HEK293T (cell line): ENCODE data around the gene CTCFL.

ENCODE experiments used
- CTCF ChIA-PET: fragments of 350-600 bp; formaldehyde crosslinking; extraction: SDS; loops from one replicate; lab custom pipeline; 2021; ENCODE audit warnings: antibody characterized with exemption, inconsistent platforms; lab: Yijun Ruan, JAX
- POLR2A ChIA-PET: fragments of 350-600 bp; formaldehyde crosslinking; extraction: SDS; loops from one replicate; lab custom pipeline; 2020; ENCODE audit warnings: antibody characterized with exemption, inconsistent platforms; lab: Yijun Ruan, JAX
- DNase-seq: peaks from one replicate; pipeline ENCODE4 v3.0.0; 2012; ENCODE audit warnings: mixed read lengths; ENCODE audit errors: extremely low spot score
- ARNT ChIP-seq: fragments of 450-650 bp; IDR thresholded peaks from 2 replicates; pipeline ENCODE4 v1.6.1; 2017; ENCODE audit warnings: mild to moderate bottlenecking
- BHLHE40 ChIP-seq: fragments of 450-650 bp; IDR thresholded peaks from 2 replicates; pipeline ENCODE4 v1.6.1; 2016; ENCODE audit warnings: mild to moderate bottlenecking, moderate library complexity, borderline replicate concordance
- CTBP1 ChIP-seq: fragments of 450-650 bp; IDR thresholded peaks from 2 replicates; pipeline ENCODE4 v1.6.1; 2016; ENCODE audit warnings: borderline replicate concordance
- ELF4 ChIP-seq: fragments of 450-650 bp; IDR thresholded peaks from 2 replicates; pipeline ENCODE4 v1.6.1; 2017; ENCODE audit warnings: antibody characterized with exemption
- FOXA1 ChIP-seq: fragments of 450-650 bp; IDR thresholded peaks from 2 replicates; pipeline ENCODE4 v1.6.1; 2016; ENCODE audit warnings: mild to moderate bottlenecking
- FOXK2 ChIP-seq: fragments of 450-650 bp; IDR thresholded peaks from 2 replicates; pipeline ENCODE4 v1.6.1; 2016; ENCODE audit warnings: mild to moderate bottlenecking
- FOXM1 ChIP-seq: fragments of 450-650 bp; IDR thresholded peaks from 2 replicates; pipeline ENCODE4 v1.6.1; 2017; ENCODE audit warnings: mild to moderate bottlenecking, borderline replicate concordance
- HDGF ChIP-seq: fragments of 450-650 bp; IDR thresholded peaks from 2 replicates; pipeline ENCODE4 v1.6.1; 2017; ENCODE audit warnings: antibody characterized with exemption, borderline replicate concordance
- L3MBTL2 ChIP-seq: fragments of 450-650 bp; conservative IDR thresholded peaks from 2 replicates; pipeline ENCODE4 v1.6.1; 2016; ENCODE audit warnings: mild to moderate bottlenecking
- LEF1 ChIP-seq: fragments of 450-650 bp; IDR thresholded peaks from 2 replicates; pipeline ENCODE4 v1.6.1; 2017; ENCODE audit warnings: mild to moderate bottlenecking, borderline replicate concordance
- NFRKB ChIP-seq: fragments of 450-650 bp; IDR thresholded peaks from 2 replicates; pipeline ENCODE4 v1.6.1; 2016; ENCODE audit warnings: mild to moderate bottlenecking, moderate library complexity
- SP1 ChIP-seq: fragments of 450-650 bp; IDR thresholded peaks from 2 replicates; pipeline ENCODE4 v1.6.1; 2017
- SUZ12 ChIP-seq: fragments of 450-650 bp; IDR thresholded peaks from 2 replicates; pipeline ENCODE4 v1.6.1; 2016; ENCODE audit warnings: mild to moderate bottlenecking
- TARDBP ChIP-seq: fragments of 450-650 bp; IDR thresholded peaks from 2 replicates; pipeline ENCODE4 v1.6.1; 2016
- ZNF384 ChIP-seq: fragments of 450-650 bp; IDR thresholded peaks from 2 replicates; pipeline ENCODE4 v1.6.1; 2016
- TF ChIP-seq, protein P1 (sequence below): fragments of 450-650 bp; IDR thresholded peaks from 2 replicates; pipeline ENCODE4 v1.6.1; 2016

CTCFL gene

DNA sequence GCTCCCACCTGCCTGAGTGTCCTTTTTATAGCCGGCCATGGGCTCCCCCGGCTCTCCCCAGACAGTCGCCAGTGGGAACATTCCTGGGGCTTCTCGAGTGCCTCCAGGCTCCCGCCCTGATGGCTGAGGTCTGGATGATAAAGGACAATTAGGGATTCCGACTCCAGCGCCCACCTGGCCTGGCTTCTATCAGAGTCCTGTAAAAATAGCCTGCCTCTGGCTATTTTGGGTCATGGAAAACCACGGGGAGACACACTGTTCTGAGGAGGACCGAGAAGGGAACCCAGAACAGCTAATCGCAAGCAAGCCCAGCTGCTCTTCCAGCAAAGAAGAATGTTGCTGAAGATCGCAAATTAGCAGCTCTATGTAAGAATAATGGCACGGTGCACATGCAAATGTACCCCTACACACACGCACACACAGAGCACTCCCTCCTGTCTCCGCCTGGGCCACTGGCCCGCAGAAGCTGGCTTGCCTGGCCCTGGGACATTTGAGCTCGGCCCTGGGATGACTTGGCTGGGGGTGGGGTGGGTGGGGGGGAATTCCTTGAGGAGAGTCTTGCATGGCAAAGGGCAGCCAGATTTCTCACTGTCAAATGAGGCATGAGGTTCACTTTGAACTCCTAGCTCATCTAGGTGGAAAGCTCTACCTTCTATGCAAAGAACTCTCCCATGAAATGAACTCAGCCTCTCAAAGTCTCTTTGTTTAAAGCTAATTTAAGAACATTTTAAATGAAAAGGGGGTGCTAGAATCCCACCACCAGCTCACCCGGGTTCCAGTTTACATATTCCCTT, 55.3 kb downstream of the CTCFL start:
- DNase-seq = no peak
- CTCF ChIA-PET = no interaction called here
- POLR2A ChIA-PET = no interaction called here
- no peak for TF ChIP-seq HDGF
- no peak for TF ChIP-seq BHLHE40
- no peak for TF ChIP-seq FOXA1
- TF ChIP-seq ARNT = no peak
- TF ChIP-seq NFRKB = no peak
- TF ChIP-seq SP1 = no peak
- TF ChIP-seq LEF1 = no peak
- no peak for TF ChIP-seq ELF4
- TF ChIP-seq TARDBP = no peak
- TF ChIP-seq FOXM1 = no peak
- TF ChIP-seq FOXK2 = no peak

- CTCF ChIA-PET = no interaction called here
- no peak for DNase-seq
- TF ChIP-seq TARDBP (no peak), ARNT (no peak), CTBP1 (no peak), BHLHE40 (no peak), ELF4 (no peak), ZNF384 (no peak), L3MBTL2 (no peak), FOXA1 (no peak), NFRKB (no peak), LEF1 (no peak), FOXM1 (no peak), SP1 (no peak), FOXK2 (no peak), SUZ12 (no peak), HDGF (no peak)
- TF ChIP-seq, protein P1, sequence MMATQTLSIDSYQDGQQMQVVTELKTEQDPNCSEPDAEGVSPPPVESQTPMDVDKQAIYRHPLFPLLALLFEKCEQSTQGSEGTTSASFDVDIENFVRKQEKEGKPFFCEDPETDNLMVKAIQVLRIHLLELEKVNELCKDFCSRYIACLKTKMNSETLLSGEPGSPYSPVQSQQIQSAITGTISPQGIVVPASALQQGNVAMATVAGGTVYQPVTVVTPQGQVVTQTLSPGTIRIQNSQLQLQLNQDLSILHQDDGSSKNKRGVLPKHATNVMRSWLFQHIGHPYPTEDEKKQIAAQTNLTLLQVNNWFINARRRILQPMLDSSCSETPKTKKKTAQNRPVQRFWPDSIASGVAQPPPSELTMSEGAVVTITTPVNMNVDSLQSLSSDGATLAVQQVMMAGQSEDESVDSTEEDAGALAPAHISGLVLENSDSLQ = no peak
- POLR2A ChIA-PET = no interaction called here
Measured at GRCh38 chr20:57468523-57469417, 56.2 kb downstream of the CTCFL start.

DNA sequence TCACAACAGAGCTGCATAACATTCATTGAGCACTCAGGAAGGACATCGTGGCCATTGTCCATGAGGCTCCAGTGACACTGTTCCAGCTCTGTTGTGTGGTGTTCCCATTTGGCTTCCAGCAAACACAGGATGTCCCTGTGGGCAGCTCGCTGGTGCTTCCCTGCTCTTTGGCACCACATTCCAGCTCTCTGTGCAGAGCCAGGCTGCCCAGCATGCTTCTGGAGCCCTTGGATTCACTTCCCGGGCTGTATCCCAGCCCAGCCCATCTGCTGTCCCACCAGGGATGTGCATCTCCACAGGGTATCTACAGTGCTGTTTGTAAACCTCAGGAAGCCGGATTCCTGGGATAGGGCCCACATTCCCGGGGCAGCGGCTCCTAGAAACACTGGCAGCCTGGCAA, 57.2 kb downstream of the CTCFL start:
- no peak for DNase-seq
- TF ChIP-seq ZNF384 (no peak), FOXA1 (no peak), TARDBP (no peak), L3MBTL2 (no peak), LEF1 (no peak), CTBP1 (no peak), ARNT (no peak), ELF4 (no peak), FOXM1 (no peak), BHLHE40 (no peak), HDGF (no peak), FOXK2 (no peak), SP1 (no peak), SUZ12 (no peak), NFRKB (no peak)
- TF ChIP-seq, protein P1 = no peak
- ChIA-PET CTCF (no interaction called here), POLR2A (no interaction called here)

DNA sequence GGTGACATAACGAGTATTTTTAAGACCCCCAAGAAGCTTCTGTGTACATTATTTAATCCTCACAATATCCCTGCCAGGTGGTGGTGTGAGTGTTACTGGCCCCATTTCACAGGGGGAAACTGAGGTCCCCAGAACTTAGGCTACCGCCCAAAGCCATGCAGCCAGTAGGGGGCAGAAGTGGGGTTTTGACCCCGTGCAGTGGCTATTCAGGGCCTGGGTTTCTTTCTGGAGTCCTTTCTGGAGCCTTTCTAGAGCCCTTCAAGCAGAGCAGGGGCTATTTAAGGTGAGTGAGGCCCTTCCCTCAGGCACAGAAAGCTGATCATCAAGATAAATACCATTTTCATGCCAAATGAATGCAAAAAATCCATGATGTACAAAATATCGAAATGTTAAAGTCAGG, 59.0 kb downstream of the CTCFL start:
- ChIA-PET POLR2A (no interaction called here), CTCF (no interaction called here)
- no peak for DNase-seq
- peak; percentile 94 for TF ChIP-seq ARNT
- no peak for TF ChIP-seq ZNF384

GRCh38 chr20:57465486-57465885, 59.5 kb downstream of the CTCFL start:
- no peak for DNase-seq
- ChIA-PET POLR2A (no interaction called here), CTCF (interaction anchor here (1.3 kb wide), 1 partner anchor 8 kb away, joined by 3 read pairs; no protein-coding TSS in a partner anchor)
- TF ChIP-seq FOXM1 (no peak), SUZ12 (no peak)

DNA sequence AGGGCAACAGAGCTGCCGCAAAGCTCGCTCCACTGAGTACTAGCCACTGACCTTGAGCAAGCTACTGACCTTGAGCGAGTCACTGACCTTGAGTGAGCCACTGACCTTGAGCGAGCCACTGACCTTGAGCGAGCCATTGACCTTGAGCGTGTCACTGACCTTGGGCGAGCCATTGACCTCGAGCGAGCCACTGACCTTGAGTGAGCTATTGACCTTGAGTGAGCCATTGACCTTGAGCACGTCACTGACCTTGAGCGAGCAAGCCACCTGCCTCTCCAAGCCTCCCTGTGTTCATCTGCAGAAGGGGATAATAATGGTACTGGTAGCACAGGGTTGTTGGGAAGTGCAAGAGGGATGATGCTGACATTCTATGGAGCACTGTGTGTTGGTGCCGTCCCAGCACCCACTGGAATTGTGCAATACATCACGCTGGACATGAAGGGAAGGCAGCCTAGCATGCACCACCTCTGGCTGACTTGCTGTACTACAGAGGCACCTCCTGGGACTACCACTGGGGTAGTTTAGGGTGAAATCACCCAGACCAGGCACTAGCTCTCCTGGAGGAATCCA, 60.2 kb downstream of the CTCFL start:
- peak; percentile 53 for DNase-seq
- TF ChIP-seq LEF1 (no peak), BHLHE40 (no peak), FOXA1 (no peak), ZNF384 (no peak), TARDBP (no peak), SUZ12 (no peak), CTBP1 (no peak), SP1 (no peak), FOXM1 (no peak), ELF4 (no peak), HDGF (no peak), NFRKB (no peak), L3MBTL2 (no peak), FOXK2 (no peak), ARNT (no peak)
- TF ChIP-seq, protein P1 = no peak
- ChIA-PET POLR2A (no interaction called here), CTCF (interaction anchor here (1.3 kb wide), 1 partner anchor 9 kb away, joined by 3 read pairs; no protein-coding TSS in a partner anchor)
